OCI-M2 (cell line): ENCODE results near the gene MCTP2.
"Not testable (repeated sequence)": the region's sequence is repeated elsewhere in the genome, so short reads cannot be mapped to it uniquely, and the experiment has no call there.

Source experiments
- DNase-seq: peaks from one replicate; lab custom pipeline; 2025; ENCODE audit not compliant: unreplicated experiment; lab: John Stamatoyannopoulos, UW

MCTP2 gene

GRCh38 chr15:94493586-94493985 lies 262.2 kb downstream of the MCTP2 start:
- not testable (repeated sequence) for DNase-seq

DNA sequence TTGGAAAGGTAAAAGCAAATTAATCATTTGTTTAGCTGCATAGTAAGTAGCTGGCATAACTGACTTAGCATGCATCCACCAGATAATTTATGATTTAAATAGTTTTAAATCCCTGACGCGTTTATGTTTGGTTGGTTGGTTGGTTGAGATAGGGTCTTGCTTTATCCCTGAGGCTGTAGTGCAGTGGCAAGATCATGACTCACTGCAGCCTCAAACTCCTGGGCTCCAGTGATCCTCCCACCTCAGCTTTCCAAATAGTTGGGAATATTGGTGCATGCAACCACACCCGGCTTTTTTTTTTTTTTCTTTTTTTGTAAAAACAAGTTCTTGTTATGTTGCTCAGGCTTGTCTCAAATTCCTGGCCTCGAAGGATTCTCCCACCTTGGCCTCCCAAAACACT lies 263.4 kb downstream of the MCTP2 start:
- no peak for DNase-seq

DNA sequence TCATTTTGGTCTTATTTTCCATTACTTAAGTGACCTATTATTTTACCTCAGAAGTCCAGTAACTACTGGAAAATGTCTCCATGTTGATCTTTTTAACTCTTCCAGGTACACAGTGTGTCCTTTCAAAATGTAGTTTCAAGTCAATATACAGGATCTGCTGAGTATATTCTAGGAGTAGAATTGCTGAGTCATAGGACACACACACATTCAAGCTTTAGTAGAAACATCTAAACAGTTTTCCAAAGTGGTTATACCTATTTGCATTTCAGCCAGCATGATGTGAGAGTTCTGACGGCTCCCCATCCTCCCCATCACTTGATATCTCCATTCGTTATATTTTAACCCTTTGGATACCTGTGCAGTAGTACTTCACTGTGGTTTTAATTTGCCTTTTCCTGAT lies 271.9 kb downstream of the MCTP2 start:
- DNase-seq = no peak

GRCh38 chr15:94509259-94509658 lies 277.9 kb downstream of the MCTP2 start:
- DNase-seq = no peak

GRCh38 chr15:94522125-94522524 lies 290.8 kb downstream of the MCTP2 start:
- no peak for DNase-seq

DNA sequence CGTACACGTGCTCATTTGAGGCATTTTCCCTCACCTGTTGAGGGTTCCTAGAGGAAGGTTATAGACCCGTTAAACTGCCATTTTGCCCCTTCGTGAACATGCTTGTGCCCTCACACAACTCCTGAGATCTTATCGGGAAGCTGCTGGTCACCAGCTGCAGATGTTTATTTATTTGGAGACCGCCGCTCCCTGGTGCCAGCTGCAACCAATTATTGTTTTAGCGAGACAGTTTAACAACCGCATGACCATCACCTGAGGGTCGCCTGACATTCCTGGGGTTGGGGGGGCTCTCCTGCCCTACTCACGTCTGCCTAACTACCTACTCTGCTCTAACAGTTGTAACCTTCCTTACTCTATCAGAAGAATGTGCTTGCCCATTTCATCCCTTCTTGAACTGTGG lies 292.5 kb downstream of the MCTP2 start:
- DNase-seq = no peak

- no peak for DNase-seq
Observed at GRCh38 chr15:94524565-94524964, 293.2 kb downstream of the MCTP2 start.

DNA sequence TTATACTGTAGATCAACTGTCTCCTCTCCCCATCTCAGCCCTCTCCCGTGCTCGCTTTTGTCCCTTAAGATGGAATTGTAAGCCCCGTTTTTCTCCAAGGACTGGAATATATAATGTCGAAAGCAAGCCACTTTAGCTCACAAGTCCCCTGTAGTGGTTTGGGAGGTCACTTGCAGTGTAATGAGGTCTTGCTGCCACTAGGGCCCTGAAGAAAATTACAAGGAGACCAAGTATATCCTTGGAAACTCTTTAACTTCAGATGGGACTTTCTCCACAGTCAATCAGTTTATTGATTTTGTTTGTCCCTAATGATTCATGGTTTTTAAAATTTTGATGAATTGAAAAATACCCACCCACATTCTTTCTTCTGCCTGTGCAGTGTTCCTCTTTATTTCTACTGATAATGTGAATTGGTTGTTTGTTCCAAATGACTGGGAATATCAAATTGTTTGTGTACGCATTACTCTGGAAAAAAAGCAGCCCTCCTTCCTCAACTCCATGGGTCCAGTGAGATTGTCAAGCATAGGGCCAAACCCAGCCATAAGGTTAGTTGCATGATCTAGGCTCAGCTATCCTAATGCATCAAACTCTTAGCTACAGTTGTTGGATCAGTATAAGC lies 294.8 kb downstream of the MCTP2 start:
- DNase-seq = no peak

DNA sequence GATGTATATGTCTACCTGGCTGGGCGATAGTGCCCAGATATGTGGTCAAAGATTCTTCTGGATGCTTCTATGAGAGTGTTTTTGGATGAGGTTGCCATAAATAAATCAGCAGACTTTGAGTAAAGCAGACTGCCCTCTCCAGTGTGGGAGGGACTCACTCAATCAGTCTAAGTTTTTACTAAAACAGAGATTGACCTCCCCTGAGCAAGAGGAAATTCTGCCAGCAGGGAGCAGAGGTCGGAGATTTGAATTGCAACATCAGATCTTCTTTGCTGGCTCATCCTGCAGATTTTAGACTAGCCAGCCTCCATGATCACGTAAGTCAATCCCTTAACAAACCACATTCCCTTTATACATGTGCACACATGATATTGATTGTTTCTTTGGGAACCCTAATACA lies 300.9 kb downstream of the MCTP2 start:
- DNase-seq = no peak
